Upper lobe of left lung (tissue), 6 donors: ENCODE measurements around the gene DUOX1. TPM values are rescaled to one million over a fixed set of nuclear protein-coding genes. Genes with fewer than 3 reads are reported as not detected.

Experiments used
- ATAC-seq, 2 donors: fragments of 200-7000 bp; cut with Tn5 transposase; one replicate each; pipeline ENCODE4 v1.9.1; 2022; ENCODE audit warnings: mild to moderate bottlenecking in 2 of 2, moderate library complexity in 2 of 2; ENCODE audit not compliant: low FRiP score in 2 of 2
- DNase-seq, 2 donors: peaks; one replicate each; pipeline ENCODE4 v3.0.0-alpha.2; 2019 to 2020
- H3K27ac ChIP-seq, 4 donors: fragments of 200-600 bp; sonication (generic); one replicate each; pipeline ENCODE4 v1.5.1; 2016 to 2019
- H3K27me3 ChIP-seq, 4 donors: fragments of 200-600 bp; sonication (generic); one replicate each; pipeline ENCODE4 v1.5.1; 2017 to 2019
- H3K36me3 ChIP-seq, 4 donors: fragments of 200-600 bp; sonication (generic); one replicate each; pipeline ENCODE4 v1.5.1; 2016 to 2019
- H3K4me1 ChIP-seq, 4 donors: fragments of 200-600 bp; sonication (generic); one replicate each; pipeline ENCODE4 v1.5.1; 2018 to 2019
- H3K4me3 ChIP-seq, 4 donors: fragments of 200-600 bp; sonication (generic); one replicate each; pipeline ENCODE4 v1.5.1; 2017 to 2019; ENCODE audit warnings: mild to moderate bottlenecking in 2 of 4, moderate library complexity in 1 of 4
- H3K9me3 ChIP-seq, 4 donors: fragments of 200-600 bp; sonication (generic); one replicate each; pipeline ENCODE4 v1.5.1; 2018 to 2019
- EP300 ChIP-seq, 4 donors: sonication (generic); formaldehyde crosslinking; IDR thresholded peaks; one replicate each; pipeline ENCODE4 v1.5.1; 2017; ENCODE audit warnings: antibody characterized with exemption in 4 of 4, control low read depth in 2 of 4
- POLR2A ChIP-seq, 4 donors: fragments of 450-650 bp; IDR thresholded peaks; one replicate each; pipeline ENCODE4 v1.5.1; 2016 to 2017; ENCODE audit warnings: antibody characterized with exemption in 4 of 4, mild to moderate bottlenecking in 2 of 4
- POLR2AphosphoS5 ChIP-seq, 2 donors: sonication (generic); formaldehyde crosslinking; IDR thresholded peaks; one replicate each; pipeline ENCODE4 v1.5.1; 2017; ENCODE audit warnings: antibody characterized with exemption in 2 of 2
- WGBS, 2 donors: methylation state at CpG; one replicate each; pipeline ENCODE4 v1.1.5; 2017 to 2018; 5-methylcytosine and 5-hydroxymethylcytosine counted together
- total RNA-seq, 6 donors: library from RNA; depleted of rRNA in 4 of 6; stranded (reverse); fragments of >200 nt in 4 of 6; gene quantifications; one replicate each; pipeline versions ENCODE4 v1.1.0 to v1.2.1, GENCODE V29; 2016 to 2021
- TF ChIP-seq, protein P1 (sequence below), 6 experiments: fragments of 450-650 bp in 4 of 6; fragments of 200-600 bp in 2 of 6; sonication (generic) in 2 of 6; IDR thresholded peaks; one replicate each; pipeline ENCODE4 v1.5.1; 2016 to 2019; ENCODE audit warnings: antibody characterized with exemption in 6 of 6
- donor health status: DM: no; HTN: no; CAD: no; lungs with moderate emphysema.
- donor health status: DM: no; HTN: yes; CAD: no; lungs with severe emphysema.

Gene DUOX1
- total RNA-seq, 6 donors from 2014 or later: 215 to 1,314 (median 495) TPM

DNA sequence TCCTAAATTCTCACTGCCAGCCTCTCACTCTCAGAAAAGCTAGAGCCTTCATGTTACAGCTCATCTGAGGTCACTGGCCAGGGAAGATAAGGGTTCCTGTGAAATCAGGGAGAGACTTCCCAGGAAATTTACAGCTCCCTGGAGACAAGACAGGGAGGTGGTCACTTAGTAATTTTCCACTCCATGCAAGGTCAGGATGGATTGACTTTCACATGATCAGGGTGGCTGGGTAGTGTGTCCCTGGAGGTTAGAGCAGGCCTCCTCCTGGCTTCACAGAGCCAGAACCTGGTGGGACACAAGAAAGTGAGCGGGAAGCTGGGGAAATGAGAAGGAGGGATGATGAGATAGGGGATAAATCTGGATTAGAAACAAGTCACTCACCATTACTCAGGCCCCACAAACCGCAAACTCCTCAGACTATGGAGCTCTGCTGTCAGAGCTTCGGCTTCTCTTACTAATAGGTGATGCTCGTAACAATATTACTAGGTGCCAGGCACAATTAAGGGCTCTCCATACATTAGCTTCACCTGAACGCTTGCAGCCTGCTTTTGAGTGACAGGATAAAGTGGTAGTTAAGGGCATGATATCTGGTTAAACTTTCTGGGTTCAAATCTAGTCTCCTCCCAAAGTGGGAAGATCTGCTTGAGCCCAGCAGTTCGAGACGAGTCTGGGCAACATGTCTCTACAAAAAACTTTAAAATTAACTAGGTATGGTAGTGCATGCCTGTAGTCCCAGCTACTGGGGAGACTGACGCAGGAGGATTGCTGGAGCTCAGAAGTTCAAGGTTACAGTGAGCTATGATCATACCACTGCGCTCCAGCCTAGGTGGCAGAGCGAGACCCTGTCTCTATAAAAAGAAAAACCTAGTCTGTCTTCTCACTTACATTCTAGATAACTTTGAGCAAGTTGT lies 40.7 kb upstream of the DUOX1 start:
- 81 to 85% methylated on average over 10 of the region's 10 CpGs for WGBS, 2 donors
- Histone ChIP-seq H3K27ac (no peak overlapping the region), H3K9me3 (no peaks in the 10 kb centered on the region), H3K4me3 (no peak overlapping the region), H3K36me3 (no peaks in the 10 kb centered on the region), H3K27me3 (no peaks in the 10 kb centered on the region), H3K4me1 (no peaks in the 10 kb centered on the region)
- DNase-seq: no peak
- TF ChIP-seq POLR2AphosphoS5 (IDR thresholded peaks at IDR 0.05) (no peak), POLR2A (IDR thresholded peaks at IDR 0.05) (no peak), EP300 (IDR thresholded peaks at IDR 0.05) (no peak)
- TF ChIP-seq, protein P1, sequence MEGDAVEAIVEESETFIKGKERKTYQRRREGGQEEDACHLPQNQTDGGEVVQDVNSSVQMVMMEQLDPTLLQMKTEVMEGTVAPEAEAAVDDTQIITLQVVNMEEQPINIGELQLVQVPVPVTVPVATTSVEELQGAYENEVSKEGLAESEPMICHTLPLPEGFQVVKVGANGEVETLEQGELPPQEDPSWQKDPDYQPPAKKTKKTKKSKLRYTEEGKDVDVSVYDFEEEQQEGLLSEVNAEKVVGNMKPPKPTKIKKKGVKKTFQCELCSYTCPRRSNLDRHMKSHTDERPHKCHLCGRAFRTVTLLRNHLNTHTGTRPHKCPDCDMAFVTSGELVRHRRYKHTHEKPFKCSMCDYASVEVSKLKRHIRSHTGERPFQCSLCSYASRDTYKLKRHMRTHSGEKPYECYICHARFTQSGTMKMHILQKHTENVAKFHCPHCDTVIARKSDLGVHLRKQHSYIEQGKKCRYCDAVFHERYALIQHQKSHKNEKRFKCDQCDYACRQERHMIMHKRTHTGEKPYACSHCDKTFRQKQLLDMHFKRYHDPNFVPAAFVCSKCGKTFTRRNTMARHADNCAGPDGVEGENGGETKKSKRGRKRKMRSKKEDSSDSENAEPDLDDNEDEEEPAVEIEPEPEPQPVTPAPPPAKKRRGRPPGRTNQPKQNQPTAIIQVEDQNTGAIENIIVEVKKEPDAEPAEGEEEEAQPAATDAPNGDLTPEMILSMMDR (IDR thresholded peaks at IDR 0.05): no peak
- peak in 1 of 2 donors; percentile 61 for ATAC-seq

DNA sequence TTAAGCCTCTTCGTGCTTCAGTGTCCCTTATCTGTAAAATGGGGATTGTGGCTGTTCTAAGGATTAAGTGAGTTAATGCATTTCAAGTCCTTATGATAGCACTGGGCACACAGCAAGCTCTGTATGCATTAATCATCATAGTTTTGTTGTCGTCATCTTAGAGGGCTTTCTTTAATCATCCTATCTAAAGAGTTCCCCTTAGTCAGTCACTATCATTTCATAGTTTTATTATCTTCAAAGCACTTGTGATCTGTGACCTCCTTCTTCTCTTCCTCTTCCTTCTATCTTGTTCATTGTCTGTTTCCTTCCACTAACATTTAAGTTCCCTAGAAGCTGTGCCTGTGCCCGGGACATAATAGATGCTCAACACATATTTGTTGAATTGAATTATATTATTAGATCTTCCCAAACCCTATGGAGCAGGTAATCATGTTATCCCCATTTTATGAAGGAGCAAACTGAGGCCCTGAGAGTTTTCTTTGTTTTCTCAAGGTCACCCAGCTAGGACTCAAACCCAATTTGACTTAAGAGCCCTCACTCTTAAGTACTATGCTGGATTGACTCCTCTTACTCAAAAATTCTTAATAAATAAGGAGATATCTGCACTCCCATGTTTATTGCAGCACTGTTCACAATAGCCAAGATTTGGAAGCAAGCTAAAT lies 40.0 kb upstream of the DUOX1 start:
- DNase-seq (no peak), ATAC-seq (no peak)
- TF ChIP-seq POLR2A (IDR thresholded peaks at IDR 0.05) (no peak), POLR2AphosphoS5 (IDR thresholded peaks at IDR 0.05) (no peak), EP300 (IDR thresholded peaks at IDR 0.05) (no peak)
- TF ChIP-seq, protein P1 (IDR thresholded peaks at IDR 0.05): no peak
- no peak overlapping the region for H3K27ac ChIP-seq
- WGBS, 2 donors: 46 to 51% methylated on average over 3 of the region's 3 CpGs
- no peak overlapping the region for H3K4me3 ChIP-seq
- no peaks in the 10 kb centered on the region for H3K27me3 ChIP-seq
- no peaks in the 10 kb centered on the region for H3K36me3 ChIP-seq
- H3K9me3 ChIP-seq: no peaks in the 10 kb centered on the region
- H3K4me1 ChIP-seq: no peaks in the 10 kb centered on the region

DNA sequence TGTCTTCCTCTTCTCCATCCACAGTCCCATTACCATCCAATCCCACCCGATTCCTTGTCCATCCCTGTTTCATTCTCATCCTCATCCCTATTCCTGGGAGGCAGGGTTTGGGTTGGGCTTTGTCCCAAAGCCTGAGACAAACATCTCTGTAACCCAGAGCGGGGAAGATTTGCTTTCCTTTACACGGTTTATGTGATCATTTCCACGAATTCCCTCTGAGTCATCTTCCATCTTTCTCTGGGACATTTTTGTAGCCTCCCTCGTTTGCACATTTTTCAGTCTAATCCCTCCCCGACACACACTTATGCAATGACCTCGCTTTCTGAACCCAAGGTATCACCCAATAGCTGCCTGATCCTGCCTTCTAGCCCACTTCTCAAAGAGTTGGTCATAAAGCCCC lies 38.6 kb upstream of the DUOX1 start:
- ATAC-seq: peak in 1 of 2 donors; percentile 56
- TF ChIP-seq POLR2AphosphoS5 (IDR thresholded peaks at IDR 0.05): no peak
- no peak for TF ChIP-seq POLR2A (IDR thresholded peaks at IDR 0.05)
- TF ChIP-seq, protein P1 (IDR thresholded peaks at IDR 0.05): no peak
- no peak for TF ChIP-seq EP300 (IDR thresholded peaks at IDR 0.05)
- Histone ChIP-seq H3K4me3 (no peak overlapping the region), H3K36me3 (no peaks in the 10 kb centered on the region), H3K27me3 (no peaks in the 10 kb centered on the region), H3K27ac (no peak overlapping the region), H3K4me1 (no peaks in the 10 kb centered on the region), H3K9me3 (no peaks in the 10 kb centered on the region)
- DNase-seq: no peak
- WGBS, 2 donors: 61 to 62% methylated on average over 7 of the region's 7 CpGs

DNA sequence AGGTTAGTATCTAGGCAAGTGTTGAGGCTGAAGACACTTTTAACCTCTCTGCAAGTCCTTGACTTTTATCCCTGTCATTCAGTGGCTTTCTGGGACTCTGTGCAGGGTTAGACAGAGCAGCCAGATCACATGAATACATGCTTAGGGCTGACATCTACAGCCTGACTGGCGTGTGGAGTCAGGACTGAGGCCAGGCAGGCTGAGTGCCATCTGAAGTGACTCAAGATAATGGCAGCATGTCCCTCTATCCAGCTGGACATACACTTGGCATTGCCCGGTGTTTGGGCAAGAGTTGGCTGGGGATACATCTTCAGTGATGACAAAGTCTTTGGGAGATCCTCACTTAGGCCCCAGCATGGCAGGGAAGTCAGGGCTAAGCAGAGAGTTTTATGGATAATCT lies 38.2 kb upstream of the DUOX1 start:
- no peaks in the 10 kb centered on the region for H3K27me3 ChIP-seq
- H3K4me1 ChIP-seq: no peaks in the 10 kb centered on the region
- TF ChIP-seq, protein P1 (IDR thresholded peaks at IDR 0.05): no peak
- TF ChIP-seq POLR2A (IDR thresholded peaks at IDR 0.05) (no peak), POLR2AphosphoS5 (IDR thresholded peaks at IDR 0.05) (no peak), EP300 (IDR thresholded peaks at IDR 0.05) (no peak)
- 86 to 88% methylated on average over 1 to 2 of the region's 2 CpGs for WGBS, 2 donors
- DNase-seq (no peak), ATAC-seq (no peak)
- no peak overlapping the region for H3K27ac ChIP-seq
- H3K9me3 ChIP-seq: no peaks in the 10 kb centered on the region
- no peak overlapping the region for H3K4me3 ChIP-seq
- H3K36me3 ChIP-seq: no peaks in the 10 kb centered on the region
